WTC11 (cell line): ENCODE results near the gene LMOD1. TPM values are rescaled to one million over a fixed set of nuclear protein-coding genes. Genes with fewer than 3 reads are reported as not detected.

Source experiments
- ATAC-seq: fragments of 200-7000 bp; cut with Tn5 transposase; 2 replicates; pipeline ENCODE4 v1.10.0; 2021; ENCODE audit warnings: mild to moderate bottlenecking, moderate library complexity
- CTCF ChIA-PET: fragments of 300-600 bp; sonication (Branson Sonifier 250); formaldehyde crosslinking; loops from one replicate; lab custom pipeline; 2021; ENCODE audit warnings: antibody characterized with exemption; lab: Charles Lee
- POLR2A ChIA-PET: fragments of 350-600 bp; sonication (Branson Sonifier 250); formaldehyde crosslinking; loops from one replicate; lab custom pipeline; 2021; ENCODE audit warnings: antibody characterized with exemption; lab: Charles Lee
- DNase-seq: peaks from one replicate; pipeline ENCODE4 v3.0.0; 2021; ENCODE audit warnings: low spot score
- H3K27ac Mint-ChIP-seq: 2 replicates; pipeline ENCODE4 v1.8.0; 2021; ENCODE audit warnings: mixed read lengths
- H3K27me3 Mint-ChIP-seq: 2 replicates; pipeline ENCODE4 v1.8.0; 2021; ENCODE audit warnings: low read depth, mild to moderate bottlenecking, moderate library complexity, mixed read lengths
- H3K36me3 Mint-ChIP-seq: 2 replicates; pipeline ENCODE4 v1.8.0; 2021; ENCODE audit warnings: mixed read lengths
- H3K4me1 Mint-ChIP-seq: 2 replicates; pipeline ENCODE4 v1.8.0; 2022; ENCODE audit warnings: mixed read lengths
- H3K4me3 Mint-ChIP-seq: 2 replicates; pipeline ENCODE4 v1.8.0; 2021; ENCODE audit warnings: mild to moderate bottlenecking, moderate library complexity, mixed read lengths
- H3K9me3 Mint-ChIP-seq: 2 replicates; pipeline ENCODE4 v1.8.0; 2021; ENCODE audit warnings: mixed read lengths
- GABPB1 ChIP-seq: sonication (generic); formaldehyde crosslinking; IDR thresholded peaks from 2 replicates; pipeline ENCODE4 v1.8.1; 2023; ENCODE audit warnings: mild to moderate bottlenecking, missing genetic modification reagents
- GTF2I ChIP-seq: fragments of 250-450 bp; sonication (Bioruptor Pico); conservative IDR thresholded peaks from 2 replicates; pipeline ENCODE4 v1.4.0; 2021; ENCODE audit warnings: mild to moderate bottlenecking
- MXD4 ChIP-seq: fragments of 250-450 bp; sonication (Bioruptor Pico); IDR thresholded peaks from 2 replicates; pipeline ENCODE4 v1.8.0; 2021; ENCODE audit warnings: mild to moderate bottlenecking, moderate library complexity, borderline replicate concordance
- NFATC4 ChIP-seq: fragments of 250-450 bp; sonication (Bioruptor Pico); IDR thresholded peaks from 2 replicates; pipeline ENCODE4 v1.9.0; 2021; ENCODE audit warnings: mild to moderate bottlenecking
- RORB ChIP-seq: fragments of 250-450 bp; sonication (Bioruptor Pico); IDR thresholded peaks from 2 replicates; pipeline ENCODE4 v1.9.0; 2021; ENCODE audit warnings: mild to moderate bottlenecking
- SMAD4 ChIP-seq: sonication (generic); formaldehyde crosslinking; IDR thresholded peaks from 2 replicates; pipeline ENCODE4 v1.8.0; 2022; ENCODE audit warnings: mild to moderate bottlenecking, missing genetic modification reagents
- SOX15 ChIP-seq: fragments of 250-450 bp; sonication (Bioruptor Pico); IDR thresholded peaks from 2 replicates; pipeline ENCODE4 v1.9.0; 2021; ENCODE audit warnings: mild to moderate bottlenecking
- TCF7 ChIP-seq: sonication (generic); formaldehyde crosslinking; IDR thresholded peaks from 2 replicates; pipeline ENCODE4 v1.8.0; 2022; ENCODE audit warnings: mild to moderate bottlenecking, low read depth, missing genetic modification reagents, moderate library complexity
- TEAD1 ChIP-seq: sonication (generic); formaldehyde crosslinking; IDR thresholded peaks from 2 replicates; pipeline ENCODE4 v1.8.0; 2022; ENCODE audit warnings: mild to moderate bottlenecking, missing genetic modification reagents
- TEAD4 ChIP-seq: sonication (generic); formaldehyde crosslinking; IDR thresholded peaks from 2 replicates; pipeline ENCODE4 v1.8.0; 2022; ENCODE audit warnings: mild to moderate bottlenecking, missing genetic modification reagents
- USF1 ChIP-seq: sonication (generic); formaldehyde crosslinking; IDR thresholded peaks from 2 replicates; pipeline ENCODE4 v1.8.0; 2022; ENCODE audit warnings: mild to moderate bottlenecking, missing genetic modification reagents
- USF2 ChIP-seq: sonication (generic); formaldehyde crosslinking; IDR thresholded peaks from 2 replicates; pipeline ENCODE4 v1.8.1; 2023; ENCODE audit warnings: mild to moderate bottlenecking, missing genetic modification reagents, moderate library complexity
- ZSCAN18 ChIP-seq: fragments of 250-450 bp; sonication (Bioruptor Pico); IDR thresholded peaks from 2 replicates; pipeline ENCODE4 v2.1.2; 2022; ENCODE audit warnings: mild to moderate bottlenecking, moderate library complexity
- total RNA-seq: library from RNA; stranded (reverse); gene quantifications from 3 replicates; pipeline ENCODE4 v1.2.3, GENCODE V29; 2021
- TF ChIP-seq, protein P1 (sequence below): sonication (generic); formaldehyde crosslinking; IDR thresholded peaks from 2 replicates; pipeline ENCODE4 v1.8.0; 2022; ENCODE audit warnings: mild to moderate bottlenecking, missing genetic modification reagents
- TF ChIP-seq, protein P2 (sequence below): sonication (generic); formaldehyde crosslinking; IDR thresholded peaks from 2 replicates; pipeline ENCODE4 v1.8.0; 2023; ENCODE audit warnings: missing genetic modification reagents, mild to moderate bottlenecking, borderline replicate concordance
- TF ChIP-seq, protein P3 (sequence below): fragments of 250-450 bp; sonication (Bioruptor Pico); conservative IDR thresholded peaks from 2 replicates; pipeline ENCODE4 v1.9.0; 2021; ENCODE audit warnings: mild to moderate bottlenecking

The LMOD1 gene
- total RNA-seq, 1 experiment from 2014 or later = 1.5 TPM

DNA sequence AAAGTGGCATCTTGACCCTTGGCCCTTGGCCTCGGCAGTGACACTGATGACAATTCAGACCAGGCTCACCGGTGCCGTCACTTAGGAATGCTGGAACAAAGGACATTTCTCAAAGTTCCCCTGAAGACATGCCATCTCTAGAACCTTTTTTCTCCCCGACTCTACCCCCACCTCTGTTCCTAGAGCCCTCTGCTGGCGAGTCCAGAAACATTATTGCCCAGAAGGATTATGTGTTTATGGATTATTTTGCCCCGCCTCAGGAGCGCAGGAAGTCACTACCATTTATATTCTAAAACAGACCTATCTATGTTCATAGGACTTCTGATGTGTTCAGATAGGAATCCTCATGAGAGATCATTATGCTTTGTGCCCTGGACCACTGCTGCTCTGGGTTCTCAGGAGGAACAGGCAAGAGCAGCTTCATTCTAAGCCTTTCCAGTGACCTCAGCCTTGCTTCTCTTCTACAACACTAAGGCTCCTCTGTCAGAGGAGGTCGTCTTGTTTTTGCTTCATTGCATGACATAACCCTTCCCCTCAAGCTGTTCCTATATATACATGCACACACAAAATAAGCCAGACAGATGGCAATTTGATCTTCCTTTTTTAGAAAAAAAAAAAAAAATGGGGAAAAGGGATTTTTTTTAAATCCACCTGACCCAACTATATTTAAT, 70.1 kb downstream of the LMOD1 start (continued):
- no peak for TF ChIP-seq SOX15 (CRISPR knock-in tag)
- TF ChIP-seq, protein P1, sequence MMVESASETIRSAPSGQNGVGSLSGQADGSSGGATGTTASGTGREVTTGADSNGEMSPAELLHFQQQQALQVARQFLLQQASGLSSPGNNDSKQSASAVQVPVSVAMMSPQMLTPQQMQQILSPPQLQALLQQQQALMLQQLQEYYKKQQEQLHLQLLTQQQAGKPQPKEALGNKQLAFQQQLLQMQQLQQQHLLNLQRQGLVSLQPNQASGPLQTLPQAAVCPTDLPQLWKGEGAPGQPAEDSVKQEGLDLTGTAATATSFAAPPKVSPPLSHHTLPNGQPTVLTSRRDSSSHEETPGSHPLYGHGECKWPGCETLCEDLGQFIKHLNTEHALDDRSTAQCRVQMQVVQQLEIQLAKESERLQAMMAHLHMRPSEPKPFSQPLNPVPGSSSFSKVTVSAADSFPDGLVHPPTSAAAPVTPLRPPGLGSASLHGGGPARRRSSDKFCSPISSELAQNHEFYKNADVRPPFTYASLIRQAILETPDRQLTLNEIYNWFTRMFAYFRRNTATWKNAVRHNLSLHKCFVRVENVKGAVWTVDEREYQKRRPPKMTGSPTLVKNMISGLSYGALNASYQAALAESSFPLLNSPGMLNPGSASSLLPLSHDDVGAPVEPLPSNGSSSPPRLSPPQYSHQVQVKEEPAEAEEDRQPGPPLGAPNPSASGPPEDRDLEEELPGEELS (CRISPR knock-in tag) = no peak
- no peak for TF ChIP-seq ZSCAN18
- TF ChIP-seq USF1 = no peak

DNA sequence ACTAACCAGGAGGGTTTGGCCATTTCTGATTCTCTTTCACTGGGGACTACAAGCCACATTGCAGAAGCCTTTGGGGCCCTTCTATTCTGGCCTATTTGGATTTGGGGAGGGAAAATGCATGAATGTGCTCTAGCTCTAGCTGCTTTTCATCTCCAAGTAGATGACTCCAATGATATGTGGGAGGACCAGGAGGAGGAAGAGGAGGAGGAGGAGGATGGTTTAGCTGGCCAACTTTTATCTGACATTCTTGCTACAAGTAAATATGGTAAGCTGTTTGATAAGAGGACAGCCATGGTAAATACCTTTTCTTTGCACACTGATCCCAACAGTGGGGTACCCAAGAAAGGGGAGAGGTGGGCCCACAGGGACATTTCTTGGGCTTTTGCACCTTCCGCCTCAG, 71.7 kb downstream of the LMOD1 start:
- H3K4me3 Mint-ChIP-seq = no peak overlapping the region
- H3K9me3 Mint-ChIP-seq = no peaks in the 10 kb centered on the region
- peaks cover 3% of the 10 kb centered on the region; the same call in 1 of the 2 replicates for H3K4me1 Mint-ChIP-seq
- CTCF ChIA-PET = interaction anchor here (1.2 kb wide), 1 partner anchor 45 kb away, joined by 4 read pairs; the partner anchor contains the start of gene IPO9
- no peaks in the 10 kb centered on the region for H3K27me3 Mint-ChIP-seq
- peaks cover 58% of the 10 kb centered on the region for H3K36me3 Mint-ChIP-seq
- POLR2A ChIA-PET = no interaction called here
- TF ChIP-seq MXD4 (CRISPR knock-in tag) (no peak), GABPB1 (no peak), TCF7 (no peak), TEAD4 (no peak), ZSCAN18 (no peak), USF1 (no peak), RORB (CRISPR knock-in tag) (no peak), SMAD4 (no peak), GTF2I (no peak), USF2 (CRISPR knock-in tag) (no peak), NFATC4 (no peak), TEAD1 (CRISPR knock-in tag) (no peak)
- TF ChIP-seq, protein P2, sequence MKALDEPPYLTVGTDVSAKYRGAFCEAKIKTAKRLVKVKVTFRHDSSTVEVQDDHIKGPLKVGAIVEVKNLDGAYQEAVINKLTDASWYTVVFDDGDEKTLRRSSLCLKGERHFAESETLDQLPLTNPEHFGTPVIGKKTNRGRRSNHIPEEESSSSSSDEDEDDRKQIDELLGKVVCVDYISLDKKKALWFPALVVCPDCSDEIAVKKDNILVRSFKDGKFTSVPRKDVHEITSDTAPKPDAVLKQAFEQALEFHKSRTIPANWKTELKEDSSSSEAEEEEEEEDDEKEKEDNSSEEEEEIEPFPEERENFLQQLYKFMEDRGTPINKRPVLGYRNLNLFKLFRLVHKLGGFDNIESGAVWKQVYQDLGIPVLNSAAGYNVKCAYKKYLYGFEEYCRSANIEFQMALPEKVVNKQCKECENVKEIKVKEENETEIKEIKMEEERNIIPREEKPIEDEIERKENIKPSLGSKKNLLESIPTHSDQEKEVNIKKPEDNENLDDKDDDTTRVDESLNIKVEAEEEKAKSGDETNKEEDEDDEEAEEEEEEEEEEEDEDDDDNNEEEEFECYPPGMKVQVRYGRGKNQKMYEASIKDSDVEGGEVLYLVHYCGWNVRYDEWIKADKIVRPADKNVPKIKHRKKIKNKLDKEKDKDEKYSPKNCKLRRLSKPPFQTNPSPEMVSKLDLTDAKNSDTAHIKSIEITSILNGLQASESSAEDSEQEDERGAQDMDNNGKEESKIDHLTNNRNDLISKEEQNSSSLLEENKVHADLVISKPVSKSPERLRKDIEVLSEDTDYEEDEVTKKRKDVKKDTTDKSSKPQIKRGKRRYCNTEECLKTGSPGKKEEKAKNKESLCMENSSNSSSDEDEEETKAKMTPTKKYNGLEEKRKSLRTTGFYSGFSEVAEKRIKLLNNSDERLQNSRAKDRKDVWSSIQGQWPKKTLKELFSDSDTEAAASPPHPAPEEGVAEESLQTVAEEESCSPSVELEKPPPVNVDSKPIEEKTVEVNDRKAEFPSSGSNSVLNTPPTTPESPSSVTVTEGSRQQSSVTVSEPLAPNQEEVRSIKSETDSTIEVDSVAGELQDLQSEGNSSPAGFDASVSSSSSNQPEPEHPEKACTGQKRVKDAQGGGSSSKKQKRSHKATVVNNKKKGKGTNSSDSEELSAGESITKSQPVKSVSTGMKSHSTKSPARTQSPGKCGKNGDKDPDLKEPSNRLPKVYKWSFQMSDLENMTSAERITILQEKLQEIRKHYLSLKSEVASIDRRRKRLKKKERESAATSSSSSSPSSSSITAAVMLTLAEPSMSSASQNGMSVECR = no peak
- TF ChIP-seq, protein P3, sequence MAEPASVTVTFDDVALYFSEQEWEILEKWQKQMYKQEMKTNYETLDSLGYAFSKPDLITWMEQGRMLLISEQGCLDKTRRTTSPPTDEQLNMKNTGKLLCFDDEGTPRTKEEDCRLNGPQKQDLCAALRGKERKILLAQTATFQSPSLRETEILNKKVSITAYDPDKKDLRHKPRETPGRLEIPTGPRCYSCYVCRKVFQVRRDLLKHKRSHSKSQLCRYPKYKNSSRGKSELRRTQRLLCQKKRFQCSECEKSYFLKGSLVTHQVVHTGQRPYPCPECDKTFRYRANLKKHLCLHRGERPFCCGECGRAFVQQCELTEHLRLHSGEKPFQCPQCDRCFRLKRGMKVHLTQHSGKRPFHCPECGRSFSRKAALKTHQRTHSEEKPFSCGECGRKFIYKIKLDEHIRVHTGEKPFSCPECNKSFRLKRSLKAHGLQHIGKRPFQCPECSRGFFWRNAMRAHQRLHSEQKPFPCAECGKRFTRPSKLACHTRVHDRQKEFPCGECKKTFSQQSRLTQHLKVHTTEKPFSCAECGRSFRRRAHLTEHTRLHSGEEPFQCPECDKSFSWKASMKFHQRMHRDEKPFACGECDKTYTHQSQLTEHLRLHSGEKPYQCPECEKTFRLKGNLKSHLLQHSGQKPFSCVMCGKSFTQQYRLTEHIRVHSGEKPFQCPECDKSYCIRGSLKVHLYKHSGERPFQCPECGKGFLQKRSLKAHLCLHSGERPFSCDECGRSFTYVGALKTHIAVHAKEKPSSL (CRISPR knock-in tag) = no peak
- TF ChIP-seq, protein P1 (CRISPR knock-in tag) = no peak
- DNase-seq (no peak), ATAC-seq (no peak)
- H3K27ac Mint-ChIP-seq = no peak overlapping the region
